ENCODE measurements around the gene PLCB4. TPM values are rescaled to one million over a fixed set of nuclear protein-coding genes. Genes with fewer than 3 reads are reported as not detected.

The PLCB4 gene
- total and polyA plus RNA-seq, 2 donors (not counting 1 experiment from before 2014, with no cell fraction given), result 7.3 to 13.7 TPM

GRCh38 chr20:9487231-9487630 lies 418.3 kb downstream of the PLCB4 start:
- H4K20me1 ChIP-seq (ENCODE audit: control insufficient read depth, extremely low read depth, insufficient read depth, low read length), result no peaks in the 10 kb centered on the region
- no peaks in the 10 kb centered on the region for H3K36me3 ChIP-seq (ENCODE audit: control insufficient read depth, insufficient read depth, low read length)
- H3K9me3 ChIP-seq (ENCODE audit: control insufficient read depth, insufficient read depth, low read depth, low read length), result no peaks in the 10 kb centered on the region
- H3K79me2 ChIP-seq (ENCODE audit: control insufficient read depth, insufficient read depth, low read length), result no peaks in the 10 kb centered on the region
- H2AFZ ChIP-seq (ENCODE audit: low read length), result no peak overlapping the region
- no peak overlapping the region for H3K9ac ChIP-seq (ENCODE audit: insufficient read depth, low read length)
- H3K4me1 ChIP-seq (ENCODE audit: control insufficient read depth, extremely low read depth, insufficient read depth, low read length), result peaks cover 3% of the 10 kb centered on the region
- no peak overlapping the region for H3K4me2 ChIP-seq (ENCODE audit: extremely low read depth, insufficient read depth, low read length)
- no peak for TF ChIP-seq CTCF (conservative IDR thresholded peaks at IDR 0.05 in 1 of 2, IDR thresholded peaks at IDR 0.05 in 1 of 2; ENCODE audit: low read depth in 1 of 2, low read length in 2 of 2)
- no peak for TF ChIP-seq EZH2 (IDR thresholded peaks at IDR 0.05; ENCODE audit: low read length, missing control alignments)
- DNase-seq (ENCODE audit: low read depth in 2 of 2), result no peak
- no peak overlapping the region for H3K4me3 ChIP-seq (replicated peaks in 1 of 4; ENCODE audit: control extremely low read depth in 1 of 4, insufficient read depth in 1 of 4, low read depth in 3 of 4, low read length in 4 of 4)
- H3K27ac ChIP-seq (ENCODE audit: insufficient read depth, low read length), result no peak overlapping the region
- no peaks in the 10 kb centered on the region for H3K27me3 ChIP-seq (ENCODE audit: control insufficient read depth, insufficient read depth, low read length)

- TF ChIP-seq CTCF (conservative IDR thresholded peaks at IDR 0.05 in 1 of 2, IDR thresholded peaks at IDR 0.05 in 1 of 2; ENCODE audit: low read depth in 1 of 2, low read length in 2 of 2), result no peak
- TF ChIP-seq EZH2 (IDR thresholded peaks at IDR 0.05; ENCODE audit: low read length, missing control alignments), result no peak
- H3K36me3 ChIP-seq (ENCODE audit: control insufficient read depth, insufficient read depth, low read length), result no peaks in the 10 kb centered on the region
- no peak overlapping the region for H3K9ac ChIP-seq (ENCODE audit: insufficient read depth, low read length)
- no peak overlapping the region for H3K4me2 ChIP-seq (ENCODE audit: extremely low read depth, insufficient read depth, low read length)
- no peaks in the 10 kb centered on the region for H3K27me3 ChIP-seq (ENCODE audit: control insufficient read depth, insufficient read depth, low read length)
- no peaks in the 10 kb centered on the region for H3K79me2 ChIP-seq (ENCODE audit: control insufficient read depth, insufficient read depth, low read length)
- no peak overlapping the region for H3K4me3 ChIP-seq (replicated peaks in 1 of 4; ENCODE audit: control extremely low read depth in 1 of 4, insufficient read depth in 1 of 4, low read depth in 3 of 4, low read length in 4 of 4)
- no peak overlapping the region for H2AFZ ChIP-seq (ENCODE audit: low read length)
- no peaks in the 10 kb centered on the region for H3K9me3 ChIP-seq (ENCODE audit: control insufficient read depth, insufficient read depth, low read depth, low read length)
- no peak for DNase-seq (ENCODE audit: low read depth in 2 of 2)
- no peak overlapping the region for H3K27ac ChIP-seq (ENCODE audit: insufficient read depth, low read length)
- H3K4me1 ChIP-seq (ENCODE audit: control insufficient read depth, extremely low read depth, insufficient read depth, low read length), result peaks cover 7% of the 10 kb centered on the region
- no peaks in the 10 kb centered on the region for H4K20me1 ChIP-seq (ENCODE audit: control insufficient read depth, extremely low read depth, insufficient read depth, low read length)
Measured at GRCh38 chr20:9488063-9488462, 419.2 kb downstream of the PLCB4 start.

- Histone ChIP-seq H3K4me3 (replicated peaks in 1 of 4; ENCODE audit: control extremely low read depth in 1 of 4, insufficient read depth in 1 of 4, low read depth in 3 of 4, low read length in 4 of 4) (no peak overlapping the region), H3K36me3 (ENCODE audit: control insufficient read depth, insufficient read depth, low read length) (no peaks in the 10 kb centered on the region), H3K27ac (ENCODE audit: insufficient read depth, low read length) (no peak overlapping the region), H2AFZ (ENCODE audit: low read length) (no peak overlapping the region), H3K79me2 (ENCODE audit: control insufficient read depth, insufficient read depth, low read length) (no peaks in the 10 kb centered on the region), H3K9me3 (ENCODE audit: control insufficient read depth, insufficient read depth, low read depth, low read length) (no peaks in the 10 kb centered on the region), H3K4me1 (ENCODE audit: control insufficient read depth, extremely low read depth, insufficient read depth, low read length) (peaks cover 7% of the 10 kb centered on the region), H3K27me3 (ENCODE audit: control insufficient read depth, insufficient read depth, low read length) (no peaks in the 10 kb centered on the region), H3K4me2 (ENCODE audit: extremely low read depth, insufficient read depth, low read length) (no peak overlapping the region), H3K9ac (ENCODE audit: insufficient read depth, low read length) (no peak overlapping the region), H4K20me1 (ENCODE audit: control insufficient read depth, extremely low read depth, insufficient read depth, low read length) (no peaks in the 10 kb centered on the region)
- no peak for TF ChIP-seq CTCF (conservative IDR thresholded peaks at IDR 0.05 in 1 of 2, IDR thresholded peaks at IDR 0.05 in 1 of 2; ENCODE audit: low read depth in 1 of 2, low read length in 2 of 2)
- no peak for TF ChIP-seq EZH2 (IDR thresholded peaks at IDR 0.05; ENCODE audit: low read length, missing control alignments)
- DNase-seq (ENCODE audit: low read depth in 2 of 2), result no peak
Measured at GRCh38 chr20:9490161-9490560, 421.3 kb downstream of the PLCB4 start.

All from fibroblast of lung (primary cell).